Testis (tissue), 2 donors: ENCODE data around the gene CDH22.

Experiments used
- POLR2A ChIP-seq: fragments of 450-650 bp; IDR thresholded peaks from one replicate; pipeline ENCODE4 v1.6.1; 2017; ENCODE audit warnings: antibody characterized with exemption, mild to moderate bottlenecking, moderate library complexity
- TF ChIP-seq, protein P1 (sequence below), 3 experiments: fragments of 450-650 bp in 2 of 3; fragments of 200-600 bp in 1 of 3; sonication (generic) in 1 of 3; IDR thresholded peaks; one replicate each; pipeline ENCODE4 v1.5.1; 2016 to 2019; ENCODE audit warnings: antibody characterized with exemption in 3 of 3, mild to moderate bottlenecking in 2 of 3, moderate library complexity in 1 of 3

DNA sequence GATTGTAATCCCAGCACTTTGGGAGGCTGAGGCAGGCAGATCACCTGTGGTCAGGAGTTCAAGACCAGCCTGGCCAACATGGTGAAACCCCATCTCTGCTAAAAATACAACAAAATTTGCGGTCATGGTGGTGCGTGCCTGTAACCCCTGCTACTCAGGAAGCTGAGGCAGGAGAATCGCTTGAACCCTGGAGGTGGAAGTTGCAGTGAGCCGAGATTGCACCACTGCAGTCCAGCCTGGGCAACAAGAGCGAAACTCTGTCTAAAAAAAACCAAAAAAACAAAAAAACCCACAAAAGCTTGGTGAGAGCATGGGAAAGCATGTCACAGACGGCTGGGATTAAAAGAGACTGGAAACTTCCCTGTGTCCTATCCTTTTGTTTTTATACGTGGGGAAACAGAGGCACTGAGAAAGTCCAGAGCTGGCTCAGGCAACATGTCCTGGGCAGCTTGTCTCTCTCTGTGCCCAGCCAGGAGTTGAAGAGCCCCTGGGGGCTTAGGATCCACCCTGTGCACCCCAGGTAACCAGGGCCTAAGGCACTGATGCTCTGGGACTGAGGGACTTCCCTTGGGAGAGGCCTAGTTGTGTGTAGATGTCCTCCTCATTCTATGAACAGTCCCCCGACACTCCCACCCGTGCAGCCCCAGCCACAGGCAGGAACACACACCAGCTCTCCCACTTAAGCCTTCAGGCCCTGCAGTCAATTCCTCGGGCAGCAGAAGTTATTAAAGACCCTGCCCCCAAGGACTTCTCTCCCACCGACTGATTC lies 174.2 kb downstream of the CDH22 start:
- no peak for TF ChIP-seq POLR2A
- TF ChIP-seq, protein P1, sequence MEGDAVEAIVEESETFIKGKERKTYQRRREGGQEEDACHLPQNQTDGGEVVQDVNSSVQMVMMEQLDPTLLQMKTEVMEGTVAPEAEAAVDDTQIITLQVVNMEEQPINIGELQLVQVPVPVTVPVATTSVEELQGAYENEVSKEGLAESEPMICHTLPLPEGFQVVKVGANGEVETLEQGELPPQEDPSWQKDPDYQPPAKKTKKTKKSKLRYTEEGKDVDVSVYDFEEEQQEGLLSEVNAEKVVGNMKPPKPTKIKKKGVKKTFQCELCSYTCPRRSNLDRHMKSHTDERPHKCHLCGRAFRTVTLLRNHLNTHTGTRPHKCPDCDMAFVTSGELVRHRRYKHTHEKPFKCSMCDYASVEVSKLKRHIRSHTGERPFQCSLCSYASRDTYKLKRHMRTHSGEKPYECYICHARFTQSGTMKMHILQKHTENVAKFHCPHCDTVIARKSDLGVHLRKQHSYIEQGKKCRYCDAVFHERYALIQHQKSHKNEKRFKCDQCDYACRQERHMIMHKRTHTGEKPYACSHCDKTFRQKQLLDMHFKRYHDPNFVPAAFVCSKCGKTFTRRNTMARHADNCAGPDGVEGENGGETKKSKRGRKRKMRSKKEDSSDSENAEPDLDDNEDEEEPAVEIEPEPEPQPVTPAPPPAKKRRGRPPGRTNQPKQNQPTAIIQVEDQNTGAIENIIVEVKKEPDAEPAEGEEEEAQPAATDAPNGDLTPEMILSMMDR (IDR thresholded peaks at IDR 0.05) = no peak
